ENCODE results near the gene RHCE. TPM values are rescaled to one million over a fixed set of nuclear protein-coding genes. Genes with fewer than 3 reads are reported as not detected.

The RHCE gene
- total RNA-seq, 1 donor: under 0.01 TPM

- no peak for TF ChIP-seq CTCF (IDR thresholded peaks at IDR 0.05; ENCODE audit: insufficient read depth, low read depth, low read length)
- H3K4me3 ChIP-seq (ENCODE audit: low read depth, low read length): no peak overlapping the region
- DNase-seq (ENCODE audit: low read depth): no peak
These were observed 64.7 kb downstream of the RHCE start for GRCh38 chr1:25355841-25356395.

GRCh38 chr1:25349606-25350005, 71.0 kb downstream of the RHCE start:
- TF ChIP-seq CTCF (IDR thresholded peaks at IDR 0.05; ENCODE audit: insufficient read depth, low read depth, low read length): no peak
- H3K4me3 ChIP-seq (ENCODE audit: low read depth, low read length): no peak overlapping the region
- DNase-seq (ENCODE audit: low read depth): no peak

GRCh38 chr1:25347556-25347955, 73.1 kb downstream of the RHCE start:
- TF ChIP-seq CTCF (IDR thresholded peaks at IDR 0.05; ENCODE audit: insufficient read depth, low read depth, low read length): no peak
- no peak for DNase-seq (ENCODE audit: low read depth)
- no peak overlapping the region for H3K4me3 ChIP-seq (ENCODE audit: low read depth, low read length)

GRCh38 chr1:25343872-25344271, 76.8 kb downstream of the RHCE start:
- no peak for TF ChIP-seq CTCF (IDR thresholded peaks at IDR 0.05; ENCODE audit: insufficient read depth, low read depth, low read length)
- H3K4me3 ChIP-seq (ENCODE audit: low read depth, low read length): no peak overlapping the region
- DNase-seq (ENCODE audit: low read depth): peak; percentile 71

- DNase-seq (ENCODE audit: low read depth): no peak
- H3K4me3 ChIP-seq (ENCODE audit: low read depth, low read length): no peak overlapping the region
- TF ChIP-seq CTCF (IDR thresholded peaks at IDR 0.05; ENCODE audit: insufficient read depth, low read depth, low read length): no peak
These were observed 77.8 kb downstream of the RHCE start for GRCh38 chr1:25342846-25343245.

GRCh38 chr1:25341746-25342145, 78.9 kb downstream of the RHCE start:
- no peak for TF ChIP-seq CTCF (IDR thresholded peaks at IDR 0.05; ENCODE audit: insufficient read depth, low read depth, low read length)
- no peak for DNase-seq (ENCODE audit: low read depth)
- H3K4me3 ChIP-seq (ENCODE audit: low read depth, low read length): no peak overlapping the region

GRCh38 chr1:25338986-25339385, 81.6 kb downstream of the RHCE start:
- TF ChIP-seq CTCF (IDR thresholded peaks at IDR 0.05; ENCODE audit: insufficient read depth, low read depth, low read length): no peak
- DNase-seq (ENCODE audit: low read depth): peak; percentile 29
- H3K4me3 ChIP-seq (ENCODE audit: low read depth, low read length): peak overlapping the region; percentile 77
